IPS-11a (cell line): ENCODE data around the gene LUZP1.

ENCODE experiments used
- H3K4me3 ChIP-seq: one replicate; pipeline ENCODE4 v1.5.1; 2013; ENCODE audit warnings: low read depth, low read length, control low read depth

Gene LUZP1

DNA sequence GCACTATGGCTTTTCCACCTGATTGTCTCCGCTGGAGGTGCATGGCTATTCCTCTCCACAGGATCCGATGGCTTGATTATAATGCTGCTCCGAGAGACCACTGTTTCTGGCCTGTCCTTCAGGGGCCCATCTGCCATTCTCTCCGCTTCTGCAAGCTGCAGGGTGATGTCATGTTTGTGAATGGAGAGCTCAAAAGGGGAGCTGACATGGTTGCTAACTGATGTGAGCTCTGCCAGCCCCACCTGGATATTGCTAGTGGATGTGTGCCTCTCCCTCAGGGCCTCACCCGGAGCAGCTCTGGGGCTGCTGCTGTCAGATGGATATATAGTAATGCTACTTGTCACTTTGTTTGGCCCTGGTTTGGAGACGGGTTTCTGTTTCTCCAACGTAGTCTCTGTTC, 77.1 kb downstream of the LUZP1 start:
- H3K4me3 ChIP-seq = no peak overlapping the region

DNA sequence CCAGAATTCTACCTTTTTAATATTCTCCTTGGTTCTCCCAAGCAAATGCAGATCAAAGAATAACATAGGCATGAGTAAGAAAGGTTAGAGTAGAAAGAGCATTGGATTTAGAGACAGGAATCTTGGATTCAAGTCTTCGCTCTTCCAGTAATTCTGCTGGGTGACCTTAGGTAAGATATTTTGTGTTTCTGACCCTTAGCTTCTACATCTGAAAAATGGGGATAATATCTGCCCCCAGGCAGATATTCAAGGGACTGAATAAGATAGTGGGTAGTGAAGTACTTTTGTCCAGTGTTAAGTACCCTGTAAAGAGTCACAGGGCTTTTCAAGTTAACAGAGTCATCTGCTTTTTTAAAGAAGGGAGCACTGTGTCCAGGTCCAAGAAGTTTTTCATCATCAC, 78.6 kb downstream of the LUZP1 start:
- H3K4me3 ChIP-seq = no peak overlapping the region

DNA sequence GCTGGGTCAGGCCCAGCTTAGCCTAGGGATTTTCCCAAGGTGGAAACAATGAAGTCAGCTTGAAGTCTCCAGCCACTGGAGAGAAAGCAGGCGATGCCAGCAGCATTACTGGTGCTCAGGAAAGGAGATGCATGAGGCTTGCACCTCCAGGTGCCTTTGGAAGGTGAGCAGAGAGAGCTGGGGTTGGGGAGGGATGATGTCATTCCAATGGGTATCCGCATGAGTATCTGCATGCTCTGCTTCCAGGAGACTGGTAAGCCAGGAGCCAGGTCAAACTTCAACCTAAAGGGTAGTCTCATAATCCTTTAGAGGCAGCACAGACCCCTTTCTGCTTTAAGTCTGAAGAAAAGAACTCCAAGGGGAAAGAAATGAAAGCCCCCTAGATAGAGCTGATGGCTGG, 80.6 kb downstream of the LUZP1 start:
- H3K4me3 ChIP-seq = no peak overlapping the region

DNA sequence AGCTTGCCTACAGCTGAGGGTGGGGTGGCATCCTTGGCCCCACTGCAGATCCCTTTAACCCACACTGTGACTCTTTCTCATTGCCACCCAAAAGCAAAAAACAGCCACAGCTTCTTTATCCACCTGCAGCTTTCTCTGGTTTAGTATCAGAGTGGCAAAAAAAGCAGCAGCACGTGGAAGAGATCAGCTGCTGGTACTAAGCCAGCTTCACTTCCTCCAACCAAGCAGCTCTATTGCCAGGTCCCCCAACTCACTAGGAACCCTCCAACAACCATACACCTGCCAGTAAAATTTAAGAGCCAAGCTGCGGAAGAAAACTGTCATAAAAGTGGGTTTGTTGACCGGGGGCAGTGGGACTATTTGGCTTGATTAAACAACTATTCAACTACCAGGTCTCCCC, 83.0 kb downstream of the LUZP1 start:
- no peak overlapping the region for H3K4me3 ChIP-seq

DNA sequence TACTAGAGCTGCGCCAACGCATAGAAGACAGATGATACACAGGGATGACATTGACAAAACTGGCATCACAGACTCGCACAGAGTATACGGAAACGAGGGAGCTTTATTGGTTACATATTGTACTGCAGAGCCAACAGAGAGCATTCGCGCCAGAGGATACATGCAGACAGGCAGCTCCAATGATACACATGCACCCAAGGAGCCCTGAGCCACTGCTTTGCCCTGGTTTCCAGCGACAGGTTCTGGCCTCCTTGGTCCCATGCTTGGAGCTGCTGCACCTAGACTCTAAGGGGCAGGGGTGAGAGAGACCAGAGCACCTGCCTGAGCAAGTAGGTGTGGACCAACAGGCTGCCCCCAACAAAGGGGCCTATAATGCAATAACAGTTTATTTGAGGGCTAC, 83.8 kb downstream of the LUZP1 start:
- H3K4me3 ChIP-seq = no peak overlapping the region

DNA sequence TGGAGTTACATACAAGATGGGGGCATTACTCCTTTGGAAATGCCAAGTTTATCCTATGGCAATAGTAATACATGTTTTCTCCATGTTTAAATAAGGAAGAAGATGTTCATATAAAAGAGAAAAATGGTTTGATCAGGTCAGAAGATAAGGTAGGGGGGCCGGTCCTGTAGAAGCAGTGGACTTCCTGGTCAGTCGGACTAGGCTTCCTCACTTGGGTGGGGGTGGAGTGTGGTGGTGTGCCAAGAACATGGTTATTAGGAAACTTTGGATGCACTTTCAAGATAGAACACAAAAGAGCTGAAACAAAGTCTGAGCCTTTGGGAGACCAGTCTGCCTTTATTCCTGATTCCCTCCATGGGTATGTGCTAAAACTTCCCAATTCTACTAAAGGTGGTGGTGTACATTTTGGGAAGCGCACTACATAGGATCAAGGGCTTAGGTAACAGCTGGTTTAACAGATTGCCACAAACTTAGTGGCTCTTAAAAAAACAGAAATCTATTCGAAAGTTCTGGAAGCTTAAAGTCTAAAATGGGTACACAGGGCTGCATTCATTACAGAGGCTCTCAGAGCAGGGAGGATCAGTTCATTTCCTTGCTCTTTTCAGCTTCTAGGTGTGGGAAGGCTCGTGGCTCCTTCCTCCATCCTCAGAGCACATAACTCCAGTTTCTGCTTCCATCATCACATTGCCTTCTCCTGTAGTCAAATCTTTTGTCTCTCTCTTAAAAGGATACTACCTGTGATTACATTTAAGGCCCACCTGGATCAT, 84.8 kb downstream of the LUZP1 start:
- H3K4me3 ChIP-seq = no peak overlapping the region

DNA sequence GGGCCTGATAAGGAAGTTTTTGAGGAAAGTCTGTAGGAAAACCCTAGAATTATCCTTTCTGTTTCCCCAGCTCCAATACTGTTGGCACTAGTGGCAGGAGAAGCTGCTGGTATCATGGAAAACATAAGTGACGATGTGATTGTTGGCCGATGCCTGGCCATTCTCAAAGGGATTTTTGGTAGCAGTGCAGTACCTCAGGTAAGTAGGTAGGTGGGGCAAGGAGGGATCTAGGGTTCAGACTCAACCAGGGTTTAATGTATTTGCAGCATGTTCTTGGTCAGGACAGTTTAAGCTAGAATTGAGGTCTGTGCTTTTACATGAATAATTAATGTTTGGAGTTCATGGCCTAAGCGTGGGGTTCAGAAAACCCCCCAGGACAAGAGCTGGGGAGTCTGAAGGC, 87.3 kb downstream of the LUZP1 start:
- H3K4me3 ChIP-seq = no peak overlapping the region

DNA sequence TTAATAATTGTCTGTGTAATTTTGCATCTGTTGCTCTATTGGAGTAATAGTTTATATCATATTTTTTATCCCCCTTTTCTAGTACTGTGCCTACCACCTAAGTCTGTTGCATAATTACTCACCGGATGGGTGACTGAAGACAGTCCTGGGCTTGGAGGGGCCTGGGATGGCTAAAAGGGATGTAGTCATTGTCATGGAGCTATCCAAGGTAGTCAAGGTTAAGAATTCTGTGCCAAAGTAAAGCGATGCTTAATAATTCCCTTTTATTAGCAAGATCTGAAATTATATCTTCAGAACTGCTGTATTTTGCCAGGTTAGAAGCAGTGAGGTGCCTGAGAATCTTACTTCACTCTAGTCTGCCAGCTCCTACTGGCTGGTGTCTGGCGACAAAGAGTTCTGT, 87.8 kb downstream of the LUZP1 start:
- no peak overlapping the region for H3K4me3 ChIP-seq

DNA sequence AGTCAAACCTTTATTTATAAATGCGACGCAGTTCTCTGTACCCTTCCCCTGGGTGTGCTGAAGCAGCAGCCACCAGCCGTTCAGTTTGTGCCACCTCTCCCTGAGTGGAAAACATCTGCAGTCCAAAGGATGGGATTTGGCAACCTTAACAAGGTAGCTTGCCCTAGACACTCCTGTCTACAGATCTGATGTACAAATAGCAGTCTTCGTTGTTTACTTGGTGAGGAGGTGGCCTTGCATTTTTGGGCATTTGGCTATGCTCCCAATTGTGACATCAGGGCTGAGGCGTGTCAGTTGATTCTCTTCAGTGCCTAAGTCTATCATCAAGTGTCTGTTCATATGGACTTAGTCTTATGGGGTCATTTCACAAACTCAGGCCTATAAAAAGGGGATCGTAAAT, 89.6 kb downstream of the LUZP1 start:
- no peak overlapping the region for H3K4me3 ChIP-seq

DNA sequence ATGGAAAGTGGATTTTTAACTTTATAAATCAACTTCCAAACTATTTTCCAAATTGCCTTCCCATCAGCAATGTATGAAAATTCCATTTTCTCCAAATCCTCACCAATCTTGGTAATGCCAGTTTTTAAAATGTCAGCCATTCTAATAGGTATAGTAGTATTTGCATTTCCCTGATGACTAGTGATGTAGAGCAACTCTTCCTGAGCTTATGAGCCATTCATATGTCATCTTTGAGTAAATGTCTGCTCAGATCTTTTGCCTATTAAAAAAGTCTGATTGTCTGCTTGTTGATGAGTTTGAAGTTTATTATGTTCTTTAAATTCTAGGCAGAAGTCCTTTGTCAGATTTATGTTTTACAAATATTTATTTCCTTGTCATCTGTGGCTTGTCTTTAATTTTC, 94.6 kb downstream of the LUZP1 start:
- H3K4me3 ChIP-seq = no peak overlapping the region

DNA sequence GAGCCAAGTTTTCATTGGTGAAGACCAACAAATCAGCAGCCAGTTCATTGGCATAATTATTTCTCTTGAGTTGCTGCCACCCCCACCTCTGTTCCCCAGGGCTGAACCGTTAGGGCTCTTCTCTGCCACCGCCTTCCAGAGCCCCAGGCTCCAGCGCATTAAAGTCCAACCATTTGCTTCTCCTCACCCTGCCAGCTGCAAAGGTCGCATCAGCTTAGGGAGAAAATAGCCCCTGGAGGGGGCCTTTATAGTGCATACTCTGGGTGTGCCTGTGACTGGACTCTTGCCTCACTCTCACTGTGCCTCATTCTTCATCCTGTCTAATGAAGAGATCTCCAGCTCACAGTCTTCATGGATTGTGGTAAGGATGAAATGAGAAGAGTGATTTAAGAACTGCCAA, 99.0 kb downstream of the LUZP1 start:
- no peak overlapping the region for H3K4me3 ChIP-seq

DNA sequence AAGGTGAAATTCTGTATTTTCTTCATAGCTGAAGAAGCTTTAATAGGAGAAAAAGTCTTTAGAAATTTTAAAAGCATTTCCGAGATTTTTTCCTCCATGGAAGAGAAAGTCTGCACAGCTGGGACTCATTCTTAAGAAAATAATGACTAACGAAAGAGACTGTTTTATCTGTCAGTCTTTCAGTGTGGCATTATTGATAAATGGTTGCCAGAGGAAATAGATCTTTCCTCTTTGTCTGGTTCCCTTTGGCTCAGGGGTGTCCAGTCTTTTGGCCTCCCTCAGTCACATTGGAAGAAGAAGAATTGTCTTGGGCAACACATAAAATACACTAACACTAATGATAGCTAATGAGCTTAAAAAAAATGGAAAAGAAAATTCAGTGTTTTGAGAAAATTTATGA, 99.5 kb downstream of the LUZP1 start:
- no peak overlapping the region for H3K4me3 ChIP-seq

DNA sequence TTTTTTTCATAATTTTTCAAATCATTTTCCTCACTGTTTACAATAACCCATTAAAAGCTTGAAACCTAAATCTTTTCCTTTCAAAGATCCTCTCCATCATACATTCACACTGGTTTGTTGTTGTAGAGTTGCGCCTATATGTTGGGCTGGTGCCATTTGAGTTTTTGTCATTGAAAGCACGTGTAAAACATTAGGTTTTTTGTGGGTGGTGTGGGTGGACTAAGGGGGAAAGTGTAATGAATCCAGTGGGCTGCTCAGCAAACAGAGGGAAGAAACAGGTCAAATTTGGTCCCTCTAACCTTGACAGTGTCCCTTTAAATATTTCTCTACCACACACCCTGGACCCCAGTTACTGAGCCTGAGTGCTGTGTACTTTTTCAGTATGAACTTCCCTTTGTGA, 102.6 kb downstream of the LUZP1 start:
- no peak overlapping the region for H3K4me3 ChIP-seq

DNA sequence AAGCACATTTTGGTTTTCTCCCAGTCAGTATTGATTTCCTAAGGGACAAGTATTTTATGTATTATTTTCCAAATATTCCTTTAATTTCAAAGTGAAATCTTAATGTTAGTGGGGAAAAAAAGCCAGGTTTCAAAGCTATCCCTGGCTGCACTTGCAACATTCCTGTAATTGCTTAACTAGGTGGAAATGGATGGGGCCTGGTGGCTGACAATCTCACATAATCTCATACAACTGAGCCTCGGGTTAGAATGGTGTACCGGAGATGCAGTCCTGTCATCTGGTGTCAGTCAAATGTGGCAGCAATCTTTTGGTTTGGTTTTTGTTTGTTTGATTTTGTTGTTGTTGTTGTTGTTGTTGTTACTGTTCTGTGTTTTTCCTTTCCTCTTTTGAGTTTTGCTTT, 103.3 kb downstream of the LUZP1 start:
- H3K4me3 ChIP-seq = no peak overlapping the region

DNA sequence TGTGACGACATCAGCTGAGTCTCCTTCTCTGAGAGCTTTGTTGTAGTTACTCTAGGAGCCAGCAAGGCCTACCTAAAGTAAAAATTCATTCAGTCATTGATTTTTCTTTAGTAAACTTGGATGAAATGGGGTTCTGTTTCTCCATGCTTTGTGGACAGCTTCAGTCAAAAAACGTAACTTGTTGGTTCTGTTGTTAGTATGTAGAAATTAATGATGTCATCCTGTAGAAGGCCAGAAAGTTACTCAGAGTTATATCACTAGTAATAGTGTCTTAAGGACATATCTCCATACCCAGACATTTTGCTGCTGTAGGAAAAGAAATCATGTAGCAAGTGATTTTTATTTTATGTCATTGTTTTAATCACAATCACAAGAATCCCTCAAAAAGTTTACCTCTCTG, 106.4 kb downstream of the LUZP1 start:
- H3K4me3 ChIP-seq = no peak overlapping the region

DNA sequence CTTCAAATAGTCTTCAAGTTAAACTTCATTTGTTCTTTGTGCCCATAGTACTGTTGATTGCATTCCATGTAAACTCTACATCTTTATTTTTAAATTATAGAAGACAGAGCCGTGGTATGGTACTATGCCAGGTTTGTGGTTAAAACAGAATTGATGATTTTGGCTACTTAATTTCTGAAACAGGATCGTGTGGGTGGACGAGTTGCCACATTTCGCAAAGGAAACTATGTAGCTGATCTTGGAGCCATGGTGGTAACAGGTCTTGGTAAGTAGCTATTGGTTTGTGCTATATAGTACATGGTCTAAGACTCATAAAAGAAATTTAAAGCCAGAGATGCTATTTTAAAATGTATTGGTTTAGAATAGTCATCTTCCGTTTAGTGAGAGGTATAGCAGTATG, 111.4 kb downstream of the LUZP1 start:
- H3K4me3 ChIP-seq = no peak overlapping the region

DNA sequence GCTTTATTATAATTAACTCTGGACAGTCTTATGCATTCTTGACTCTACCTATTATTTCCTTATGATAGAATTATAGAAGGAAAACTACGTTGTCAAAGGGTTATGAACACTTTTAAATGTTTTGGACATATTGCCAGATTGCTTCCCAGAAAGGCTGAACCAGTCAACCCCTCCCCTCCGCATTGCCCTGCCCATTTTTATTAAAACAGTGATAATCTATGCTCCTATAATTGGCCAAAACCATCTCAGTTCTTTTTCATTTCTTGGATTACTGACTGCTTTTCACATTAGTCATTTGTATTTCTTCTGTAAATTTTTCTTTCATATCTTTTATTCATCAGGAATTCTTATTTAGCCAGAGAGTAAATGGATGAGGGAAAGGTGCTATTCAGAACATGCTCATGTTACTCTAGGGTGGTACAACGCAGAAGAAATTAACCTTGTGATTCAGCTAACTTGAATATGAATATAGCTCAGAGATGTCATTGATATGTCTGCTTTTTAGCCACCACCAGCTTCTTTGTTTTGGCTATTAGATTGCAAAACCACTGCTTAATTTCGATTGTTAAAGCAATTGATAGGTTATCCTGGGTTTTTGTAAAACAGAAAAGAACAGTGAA, 117.3 kb downstream of the LUZP1 start:
- no peak overlapping the region for H3K4me3 ChIP-seq

DNA sequence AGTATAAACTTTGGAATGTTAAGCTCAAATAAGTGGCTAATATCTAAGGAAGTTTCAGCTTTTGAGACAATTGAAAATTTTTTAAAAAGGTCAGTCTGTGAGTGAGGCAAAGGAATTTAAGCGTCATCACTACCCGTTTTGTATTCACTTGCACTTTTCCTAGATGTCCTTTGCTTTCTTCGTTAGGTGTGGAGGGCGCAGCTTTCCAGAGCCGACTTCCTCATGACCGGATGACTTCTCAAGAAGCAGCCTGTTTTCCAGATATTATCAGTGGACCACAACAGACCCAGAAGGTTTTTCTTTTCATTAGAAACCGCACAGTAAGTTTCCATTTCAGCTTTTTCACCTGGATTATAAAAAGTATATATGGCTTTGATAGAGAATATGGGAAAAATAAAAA, 118.5 kb downstream of the LUZP1 start:
- H3K4me3 ChIP-seq = no peak overlapping the region

DNA sequence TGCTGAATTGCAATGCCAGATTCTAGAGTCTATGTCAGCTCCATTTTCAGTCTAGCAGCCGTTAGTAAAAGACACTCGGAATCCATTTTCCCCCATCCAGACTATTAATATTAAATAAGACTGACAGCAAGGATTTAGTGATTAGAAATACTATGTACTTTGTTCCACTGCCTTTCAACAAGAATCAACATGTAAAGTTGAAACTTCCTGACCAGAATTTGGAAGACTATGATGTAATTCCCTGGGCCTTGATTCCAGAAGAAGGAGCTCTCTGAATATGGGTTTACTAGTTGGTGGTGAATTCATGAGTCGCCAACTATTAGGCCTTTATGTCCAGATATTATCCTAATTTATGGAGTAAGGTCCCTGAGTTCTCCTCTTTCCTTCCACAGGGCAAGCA, 124.6 kb downstream of the LUZP1 start:
- no peak overlapping the region for H3K4me3 ChIP-seq

DNA sequence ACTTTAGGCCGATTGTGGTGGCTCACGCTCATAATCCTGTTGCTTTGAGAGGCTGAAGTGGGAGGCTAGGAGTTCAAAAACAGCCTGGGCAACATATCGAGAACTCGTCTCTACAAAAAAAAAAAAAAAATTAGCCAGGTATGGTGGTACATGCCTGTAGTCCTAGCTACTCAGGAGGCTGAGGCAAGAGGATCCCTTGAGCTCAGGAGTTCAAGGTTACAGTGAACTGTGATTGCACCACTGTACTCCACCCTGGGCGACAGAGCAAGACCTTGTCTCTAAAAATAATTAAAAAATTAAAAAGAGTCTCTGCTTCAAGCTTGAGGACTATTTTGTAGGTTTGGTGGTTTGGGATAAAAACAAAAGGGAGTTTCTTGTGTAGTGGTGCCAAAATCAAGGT, 128.1 kb downstream of the LUZP1 start:
- no peak overlapping the region for H3K4me3 ChIP-seq

DNA sequence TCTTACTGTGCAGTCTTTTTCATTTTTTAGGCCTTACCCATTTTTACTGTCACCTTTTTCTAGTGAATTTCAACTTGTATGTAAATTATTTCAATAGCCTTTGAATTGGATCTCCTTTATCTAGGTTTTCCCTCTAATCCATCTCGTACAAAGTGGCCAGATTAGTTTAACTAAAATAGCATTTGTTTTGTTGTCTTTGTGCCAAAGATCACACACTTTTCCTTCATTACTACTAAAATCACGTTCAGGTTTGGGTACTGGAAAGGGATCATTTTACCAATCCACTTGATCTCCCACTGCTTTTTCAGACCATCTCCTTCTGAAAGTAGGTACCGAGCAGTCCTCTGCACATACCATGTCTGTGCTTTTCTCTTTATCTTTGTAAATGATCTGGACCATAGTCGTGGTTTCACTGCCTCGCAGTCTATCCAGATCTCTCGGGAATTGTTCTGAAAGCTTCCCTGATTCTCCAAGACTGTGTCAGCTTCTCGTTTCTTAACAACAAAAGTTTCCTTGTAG, 129.3 kb downstream of the LUZP1 start:
- H3K4me3 ChIP-seq = no peak overlapping the region

DNA sequence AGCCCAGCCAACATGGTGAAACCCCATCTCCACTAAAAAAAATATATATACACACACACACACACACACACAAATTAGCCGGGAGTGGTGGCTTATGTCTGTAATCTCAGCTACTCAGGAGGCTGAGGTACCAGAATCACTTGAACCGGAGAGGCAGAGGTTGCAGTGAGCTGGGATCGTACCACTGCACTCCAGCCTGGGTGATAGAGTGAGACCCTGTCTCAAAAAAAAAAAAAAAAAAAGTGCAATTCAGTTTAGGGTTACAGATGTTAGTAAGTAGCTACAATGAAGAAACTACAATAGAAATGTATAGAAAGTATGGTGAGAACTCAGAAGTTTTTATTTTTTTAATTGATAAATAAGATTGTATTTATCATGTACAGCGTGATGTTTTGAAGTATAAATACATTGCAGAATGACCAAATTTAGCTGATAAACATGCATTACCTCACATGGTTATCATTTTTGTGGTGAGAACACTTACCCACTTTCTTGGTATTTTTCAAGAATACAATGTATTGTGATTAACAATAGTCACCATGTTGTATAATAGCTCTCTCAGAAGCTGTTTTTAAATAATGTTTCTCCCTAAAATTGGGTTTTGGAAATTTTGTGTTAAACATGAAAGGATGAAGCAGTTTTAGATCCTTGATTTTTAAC, 131.4 kb downstream of the LUZP1 start:
- no peak overlapping the region for H3K4me3 ChIP-seq
